ENCODE data around the gene MTHFD2L.

MTHFD2L gene

GRCh38 chr4:74252933-74253332 lies 95.0 kb downstream of the MTHFD2L start:
- no peak for DNase-seq (ENCODE audit: low read depth)

GRCh38 chr4:74254386-74254785 lies 96.5 kb downstream of the MTHFD2L start:
- DNase-seq (ENCODE audit: low read depth) = no peak

- DNase-seq (ENCODE audit: low read depth) = no peak
Observed at GRCh38 chr4:74255096-74255495, 97.2 kb downstream of the MTHFD2L start.

- DNase-seq (ENCODE audit: low read depth) = no peak
Observed at GRCh38 chr4:74258963-74259362, 101.0 kb downstream of the MTHFD2L start.

- DNase-seq (ENCODE audit: low read depth) = no peak
Observed at GRCh38 chr4:74260036-74260435, 102.1 kb downstream of the MTHFD2L start.

GRCh38 chr4:74262522-74262921 lies 104.6 kb downstream of the MTHFD2L start:
- DNase-seq (ENCODE audit: low read depth) = no peak

GRCh38 chr4:74263551-74263950 lies 105.6 kb downstream of the MTHFD2L start:
- DNase-seq (ENCODE audit: low read depth) = no peak

GRCh38 chr4:74266081-74266480 lies 108.2 kb downstream of the MTHFD2L start:
- DNase-seq (ENCODE audit: low read depth) = no peak

- DNase-seq (ENCODE audit: low read depth) = peak; percentile 47
Observed at GRCh38 chr4:74267998-74268606, 110.2 kb downstream of the MTHFD2L start.

- no peak for DNase-seq (ENCODE audit: low read depth)
Observed at GRCh38 chr4:74268643-74269042, 110.7 kb downstream of the MTHFD2L start.

- DNase-seq (ENCODE audit: low read depth) = no peak
Observed at GRCh38 chr4:74278490-74278889, 120.6 kb downstream of the MTHFD2L start.

- DNase-seq (ENCODE audit: low read depth) = no peak
Observed at GRCh38 chr4:74279716-74280115, 121.8 kb downstream of the MTHFD2L start.

- DNase-seq (ENCODE audit: low read depth) = no peak
Observed at GRCh38 chr4:74282926-74283325, 125.0 kb downstream of the MTHFD2L start.

GRCh38 chr4:74283614-74284013 lies 125.7 kb downstream of the MTHFD2L start:
- DNase-seq (ENCODE audit: low read depth) = peak; percentile 81

- peak; percentile 74 for DNase-seq (ENCODE audit: low read depth)
Observed at GRCh38 chr4:74284053-74284452, 126.1 kb downstream of the MTHFD2L start.

- DNase-seq (ENCODE audit: low read depth) = no peak
Observed at GRCh38 chr4:74287164-74287563, 129.2 kb downstream of the MTHFD2L start.

- no peak for DNase-seq (ENCODE audit: low read depth)
Observed at GRCh38 chr4:74287791-74288190, 129.9 kb downstream of the MTHFD2L start.

GRCh38 chr4:74291471-74291870 lies 133.6 kb downstream of the MTHFD2L start:
- no peak for DNase-seq (ENCODE audit: low read depth)

- no peak for DNase-seq (ENCODE audit: low read depth)
Observed at GRCh38 chr4:74292111-74292870, 134.4 kb downstream of the MTHFD2L start.

- DNase-seq (ENCODE audit: low read depth) = no peak
Observed at GRCh38 chr4:74293558-74293957, 135.6 kb downstream of the MTHFD2L start.

- no peak for DNase-seq (ENCODE audit: low read depth)
Observed at GRCh38 chr4:74294681-74295080, 136.8 kb downstream of the MTHFD2L start.

GRCh38 chr4:74297539-74297938 lies 139.6 kb downstream of the MTHFD2L start:
- DNase-seq (ENCODE audit: low read depth) = no peak

GRCh38 chr4:74304095-74304625 lies 146.2 kb downstream of the MTHFD2L start:
- DNase-seq (ENCODE audit: low read depth) = no peak

GRCh38 chr4:74305000-74305399 lies 147.1 kb downstream of the MTHFD2L start:
- DNase-seq (ENCODE audit: low read depth) = no peak

All from fibroblast of gingiva (primary cell).